ENCODE data around the gene CPPED1.
"Not testable (repeated sequence)": the region's sequence is repeated elsewhere in the genome, so short reads cannot be mapped to it uniquely, and the experiment has no call there.

The CPPED1 gene

GRCh38 chr16:12784076-12784475 lies 19.6 kb downstream of the CPPED1 start:
- no peak overlapping the region for H3K4me3 ChIP-seq (ENCODE audit: low read length)
- no peaks in the 10 kb centered on the region for H3K27me3 ChIP-seq (ENCODE audit: control insufficient read depth, insufficient read depth, low read length)
- no peaks in the 10 kb centered on the region for H3K9me3 ChIP-seq (ENCODE audit: control insufficient read depth, low read depth, low read length)
- no peaks in the 10 kb centered on the region for H3K4me1 ChIP-seq (ENCODE audit: control insufficient read depth, low read depth, low read length)
- no peaks in the 10 kb centered on the region for H3K36me3 ChIP-seq (ENCODE audit: control insufficient read depth, low read depth, low read length)
- H3K27ac ChIP-seq (ENCODE audit: low read length): no peak overlapping the region
- no peak overlapping the region for H3K9ac ChIP-seq (ENCODE audit: low read length)

GRCh38 chr16:12781777-12782176 lies 21.9 kb downstream of the CPPED1 start:
- no peak overlapping the region for H3K9ac ChIP-seq (ENCODE audit: low read length)
- H3K9me3 ChIP-seq (ENCODE audit: control insufficient read depth, low read depth, low read length): no peaks in the 10 kb centered on the region
- no peaks in the 10 kb centered on the region for H3K4me1 ChIP-seq (ENCODE audit: control insufficient read depth, low read depth, low read length)
- H3K27me3 ChIP-seq (ENCODE audit: control insufficient read depth, insufficient read depth, low read length): no peaks in the 10 kb centered on the region
- H3K36me3 ChIP-seq (ENCODE audit: control insufficient read depth, low read depth, low read length): no peaks in the 10 kb centered on the region
- no peak overlapping the region for H3K4me3 ChIP-seq (ENCODE audit: low read length)
- no peak overlapping the region for H3K27ac ChIP-seq (ENCODE audit: low read length)

- no peaks in the 10 kb centered on the region for H3K9me3 ChIP-seq (ENCODE audit: control insufficient read depth, low read depth, low read length)
- H3K36me3 ChIP-seq (ENCODE audit: control insufficient read depth, low read depth, low read length): no peaks in the 10 kb centered on the region
- H3K4me1 ChIP-seq (ENCODE audit: control insufficient read depth, low read depth, low read length): no peaks in the 10 kb centered on the region
- H3K9ac ChIP-seq (ENCODE audit: low read length): no peak overlapping the region
- H3K4me3 ChIP-seq (ENCODE audit: low read length): no peak overlapping the region
- no peaks in the 10 kb centered on the region for H3K27me3 ChIP-seq (ENCODE audit: control insufficient read depth, insufficient read depth, low read length)
- no peak overlapping the region for H3K27ac ChIP-seq (ENCODE audit: low read length)
These were observed 23.2 kb downstream of the CPPED1 start for GRCh38 chr16:12780467-12780866.

- Histone ChIP-seq H3K36me3 (ENCODE audit: control insufficient read depth, low read depth, low read length) (no peaks in the 10 kb centered on the region), H3K27me3 (ENCODE audit: control insufficient read depth, insufficient read depth, low read length) (no peaks in the 10 kb centered on the region), H3K4me1 (ENCODE audit: control insufficient read depth, low read depth, low read length) (no peaks in the 10 kb centered on the region), H3K27ac (ENCODE audit: low read length) (no peak overlapping the region), H3K9ac (ENCODE audit: low read length) (no peak overlapping the region), H3K4me3 (ENCODE audit: low read length) (no peak overlapping the region), H3K9me3 (ENCODE audit: control insufficient read depth, low read depth, low read length) (no peaks in the 10 kb centered on the region)
These were observed 25.0 kb downstream of the CPPED1 start for GRCh38 chr16:12778726-12779125.

DNA sequence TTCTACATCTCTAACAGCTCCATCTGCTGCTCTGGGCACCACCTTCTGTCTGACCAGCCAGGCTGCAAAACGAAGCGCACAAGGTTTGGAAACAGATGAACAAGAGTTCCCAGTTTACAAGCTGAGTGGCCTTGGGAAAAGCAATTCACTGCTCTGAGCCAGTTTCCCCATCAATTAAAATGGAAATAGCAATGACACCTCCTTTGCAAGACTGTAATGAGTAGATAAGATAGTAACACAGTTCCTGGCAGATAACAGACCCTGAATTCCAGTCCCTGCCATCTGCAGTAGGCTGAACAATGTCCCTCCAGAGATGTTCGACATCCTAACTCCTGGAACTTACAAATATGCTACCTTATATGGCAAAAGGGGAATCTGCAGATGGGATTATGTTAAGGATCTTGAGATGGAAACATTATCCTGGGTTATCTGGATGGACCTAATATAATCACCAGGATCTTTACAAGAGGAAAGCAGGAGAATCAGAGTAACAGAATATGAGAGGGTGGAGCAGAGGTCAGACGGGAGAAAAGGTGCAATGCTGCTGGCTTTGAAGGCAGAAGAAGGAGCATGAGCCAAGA lies 27.9 kb downstream of the CPPED1 start:
- H3K9me3 ChIP-seq (ENCODE audit: control insufficient read depth, low read depth, low read length): no peaks in the 10 kb centered on the region
- no peak overlapping the region for H3K27ac ChIP-seq (ENCODE audit: low read length)
- H3K4me3 ChIP-seq (ENCODE audit: low read length): no peak overlapping the region
- no peaks in the 10 kb centered on the region for H3K36me3 ChIP-seq (ENCODE audit: control insufficient read depth, low read depth, low read length)
- H3K4me1 ChIP-seq (ENCODE audit: control insufficient read depth, low read depth, low read length): no peaks in the 10 kb centered on the region
- no peaks in the 10 kb centered on the region for H3K27me3 ChIP-seq (ENCODE audit: control insufficient read depth, insufficient read depth, low read length)
- H3K9ac ChIP-seq (ENCODE audit: low read length): no peak overlapping the region

DNA sequence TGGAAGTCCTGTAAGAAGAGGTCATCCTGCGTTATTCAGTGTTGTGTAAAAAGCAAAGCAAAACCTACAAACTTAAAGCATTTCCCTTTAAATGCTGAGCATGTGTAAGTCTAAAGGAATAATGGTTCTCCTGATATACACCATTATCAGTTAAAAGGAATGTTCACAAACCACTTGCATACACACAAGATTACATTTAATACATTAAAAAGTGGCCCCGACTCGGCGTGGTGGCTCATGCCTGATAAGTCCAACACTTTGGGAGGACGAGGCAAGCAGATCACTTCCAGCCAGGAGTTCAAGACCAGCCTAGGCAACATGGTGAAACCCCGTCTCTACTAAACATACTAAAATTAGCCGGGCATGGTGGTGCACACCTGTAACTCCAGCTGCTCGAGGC lies 30.5 kb downstream of the CPPED1 start:
- Histone ChIP-seq H3K4me3 (ENCODE audit: low read length) (no peak overlapping the region), H3K27me3 (ENCODE audit: control insufficient read depth, insufficient read depth, low read length) (no peaks in the 10 kb centered on the region), H3K36me3 (ENCODE audit: control insufficient read depth, low read depth, low read length) (no peaks in the 10 kb centered on the region), H3K4me1 (ENCODE audit: control insufficient read depth, low read depth, low read length) (no peaks in the 10 kb centered on the region), H3K9ac (ENCODE audit: low read length) (no peak overlapping the region), H3K9me3 (ENCODE audit: control insufficient read depth, low read depth, low read length) (no peaks in the 10 kb centered on the region), H3K27ac (ENCODE audit: low read length) (no peak overlapping the region)

GRCh38 chr16:12771341-12771798 lies 32.3 kb downstream of the CPPED1 start:
- no peaks in the 10 kb centered on the region for H3K27me3 ChIP-seq (ENCODE audit: control insufficient read depth, insufficient read depth, low read length)
- H3K9ac ChIP-seq (ENCODE audit: low read length): no peak overlapping the region
- no peaks in the 10 kb centered on the region for H3K4me1 ChIP-seq (ENCODE audit: control insufficient read depth, low read depth, low read length)
- no peak overlapping the region for H3K27ac ChIP-seq (ENCODE audit: low read length)
- H3K4me3 ChIP-seq (ENCODE audit: low read length): no peak overlapping the region
- no peaks in the 10 kb centered on the region for H3K9me3 ChIP-seq (ENCODE audit: control insufficient read depth, low read depth, low read length)
- H3K36me3 ChIP-seq (ENCODE audit: control insufficient read depth, low read depth, low read length): no peaks in the 10 kb centered on the region

DNA sequence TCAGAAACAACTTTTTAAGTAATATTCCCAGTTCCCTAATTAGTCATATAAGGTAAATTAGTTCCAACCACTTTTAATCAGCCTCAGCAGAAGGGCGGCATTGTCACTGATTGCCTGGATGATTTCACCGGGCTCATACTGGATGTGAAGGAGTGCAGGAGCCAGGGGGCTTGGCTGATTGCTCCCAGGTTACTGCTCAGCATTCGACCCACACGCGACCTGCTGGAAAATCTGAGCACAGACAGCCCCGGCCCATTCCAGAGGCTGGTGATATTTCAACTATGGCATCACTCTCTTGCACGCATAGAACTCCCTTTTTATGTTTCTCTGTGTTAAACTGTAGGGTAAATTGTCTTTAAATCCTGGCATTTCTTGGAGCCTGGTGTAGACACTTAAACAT lies 34.2 kb downstream of the CPPED1 start:
- Histone ChIP-seq H3K36me3 (ENCODE audit: control insufficient read depth, low read depth, low read length) (no peaks in the 10 kb centered on the region), H3K9ac (ENCODE audit: low read length) (no peak overlapping the region), H3K9me3 (ENCODE audit: control insufficient read depth, low read depth, low read length) (no peaks in the 10 kb centered on the region), H3K4me1 (ENCODE audit: control insufficient read depth, low read depth, low read length) (no peaks in the 10 kb centered on the region), H3K27me3 (ENCODE audit: control insufficient read depth, insufficient read depth, low read length) (no peaks in the 10 kb centered on the region), H3K4me3 (ENCODE audit: low read length) (no peak overlapping the region), H3K27ac (ENCODE audit: low read length) (no peak overlapping the region)

DNA sequence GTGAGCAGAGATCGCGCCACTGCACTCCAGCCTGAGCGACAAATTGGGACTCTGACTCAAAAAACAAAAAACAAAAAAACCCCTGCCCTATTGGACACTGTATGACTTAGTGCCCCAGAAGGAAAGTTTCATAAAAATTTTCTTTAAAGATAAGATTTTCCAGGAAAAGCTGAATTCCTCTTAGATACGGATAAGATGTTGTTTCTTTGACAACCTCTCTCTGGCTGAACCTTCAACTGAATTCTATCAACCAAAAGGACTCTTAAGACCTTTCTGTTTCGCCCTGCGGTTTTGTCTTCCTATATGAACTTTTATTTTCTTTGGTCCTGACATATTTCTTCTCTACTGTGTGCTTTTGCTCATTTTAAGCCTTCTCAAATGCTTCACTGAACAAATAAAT lies 35.8 kb downstream of the CPPED1 start:
- Histone ChIP-seq H3K27ac (ENCODE audit: low read length) (no peak overlapping the region), H3K9me3 (ENCODE audit: control insufficient read depth, low read depth, low read length) (no peaks in the 10 kb centered on the region), H3K36me3 (ENCODE audit: control insufficient read depth, low read depth, low read length) (no peaks in the 10 kb centered on the region), H3K4me3 (ENCODE audit: low read length) (no peak overlapping the region), H3K4me1 (ENCODE audit: control insufficient read depth, low read depth, low read length) (no peaks in the 10 kb centered on the region), H3K27me3 (ENCODE audit: control insufficient read depth, insufficient read depth, low read length) (no peaks in the 10 kb centered on the region), H3K9ac (ENCODE audit: low read length) (no peak overlapping the region)

DNA sequence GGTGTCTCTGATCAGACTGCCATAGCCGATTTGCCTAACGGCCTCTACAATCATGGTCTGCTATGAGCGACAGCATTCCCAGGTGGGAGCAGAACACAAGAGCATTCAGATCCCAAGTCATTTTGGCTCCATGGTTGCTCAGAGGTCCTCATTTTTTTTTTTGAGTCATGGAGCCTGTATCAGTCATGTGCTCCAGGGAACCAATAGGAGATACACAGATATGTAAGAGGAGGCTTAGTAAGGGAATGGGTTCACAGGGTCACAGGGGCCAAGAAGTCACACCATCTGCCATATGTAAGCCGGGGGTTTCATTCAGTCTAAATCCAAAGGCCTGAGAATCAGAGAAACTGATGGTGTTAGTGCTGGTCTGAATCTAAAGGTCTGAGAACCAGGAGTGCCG lies 36.8 kb downstream of the CPPED1 start:
- no peaks in the 10 kb centered on the region for H3K9me3 ChIP-seq (ENCODE audit: control insufficient read depth, low read depth, low read length)
- no peaks in the 10 kb centered on the region for H3K36me3 ChIP-seq (ENCODE audit: control insufficient read depth, low read depth, low read length)
- no peak overlapping the region for H3K4me3 ChIP-seq (ENCODE audit: low read length)
- H3K27me3 ChIP-seq (ENCODE audit: control insufficient read depth, insufficient read depth, low read length): no peaks in the 10 kb centered on the region
- H3K9ac ChIP-seq (ENCODE audit: low read length): no peak overlapping the region
- no peaks in the 10 kb centered on the region for H3K4me1 ChIP-seq (ENCODE audit: control insufficient read depth, low read depth, low read length)
- H3K27ac ChIP-seq (ENCODE audit: low read length): no peak overlapping the region

DNA sequence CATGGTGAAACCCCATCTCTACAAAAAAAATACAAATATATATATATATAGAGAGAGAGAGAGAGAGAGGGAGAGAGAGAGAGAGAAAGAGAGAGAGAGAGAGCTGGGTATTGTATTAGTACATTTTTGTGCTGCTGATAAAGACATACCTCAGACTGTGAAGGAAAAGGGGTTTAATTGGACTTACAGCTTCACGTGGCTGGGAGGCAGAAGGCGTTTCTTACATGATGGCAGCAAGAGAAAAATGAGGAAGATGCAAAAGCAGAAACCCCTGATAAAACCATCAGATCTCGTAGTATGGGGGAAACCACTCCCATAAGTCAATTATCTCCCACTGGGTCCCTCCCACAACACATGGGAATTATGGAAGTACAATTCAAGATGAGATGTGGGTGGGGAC lies 37.5 kb downstream of the CPPED1 start:
- not testable (repeated sequence) for H3K27ac ChIP-seq (ENCODE audit: low read length); H3K36me3 ChIP-seq (ENCODE audit: control insufficient read depth, low read depth, low read length); H3K9ac ChIP-seq (ENCODE audit: low read length); H3K4me1 ChIP-seq (ENCODE audit: control insufficient read depth, low read depth, low read length); H3K4me3 ChIP-seq (ENCODE audit: low read length); H3K9me3 ChIP-seq (ENCODE audit: control insufficient read depth, low read depth, low read length); H3K27me3 ChIP-seq (ENCODE audit: control insufficient read depth, insufficient read depth, low read length)

- H3K27ac ChIP-seq (ENCODE audit: low read length): no peak overlapping the region
- H3K36me3 ChIP-seq (ENCODE audit: control insufficient read depth, low read depth, low read length): no peaks in the 10 kb centered on the region
These were observed 38.7 kb downstream of the CPPED1 start for GRCh38 chr16:12764813-12765488.

More at GRCh38 chr16:12764813-12765488, 38.7 kb downstream of the CPPED1 start:
- Histone ChIP-seq H3K27me3 (ENCODE audit: control insufficient read depth, insufficient read depth, low read length) (no peaks in the 10 kb centered on the region), H3K9me3 (ENCODE audit: control insufficient read depth, low read depth, low read length) (no peaks in the 10 kb centered on the region), H3K9ac (ENCODE audit: low read length) (no peak overlapping the region), H3K4me1 (ENCODE audit: control insufficient read depth, low read depth, low read length) (no peaks in the 10 kb centered on the region), H3K4me3 (ENCODE audit: low read length) (no peak overlapping the region)
